Kidney (tissue), 22 donors: ENCODE measurements around the gene CLDN6. TPM values are rescaled to one million over a fixed set of nuclear protein-coding genes. Genes with fewer than 3 reads are reported as not detected.
A peak's percentile ranks its signal among the peaks of the same experiment; 100 is the strongest.

Source experiments
- DNase-seq, 5 donors: peaks; one replicate each; pipeline ENCODE4 v3.0.0-alpha.2; 2013 to 2020
- FAIRE-seq: peaks from 2 replicates; lab custom pipeline; 2012; peaks lifted over from hg19 to GRCh38; lab: Jason Lieb, UNC
- H3K27ac ChIP-seq, 2 donors: one replicate each; pipeline ENCODE4 v1.7.0; 2013; ENCODE audit warnings: low read depth in 2 of 2, low read length in 2 of 2, inconsistent platforms in 1 of 2
- H3K27me3 ChIP-seq: one replicate; pipeline ENCODE4 v1.7.1; 2013; ENCODE audit warnings: low read length, inconsistent platforms; ENCODE audit not compliant: control insufficient read depth, insufficient read depth
- H3K36me3 ChIP-seq, 3 donors: one replicate each; pipeline versions ENCODE4 v1.7.0 to v1.7.1; 2013; ENCODE audit warnings: low read length in 3 of 3, control low read depth in 1 of 3, inconsistent platforms in 1 of 3; ENCODE audit not compliant: insufficient read depth in 3 of 3, control insufficient read depth in 2 of 3
- H3K4me1 ChIP-seq, 3 donors: one replicate each; pipeline versions ENCODE4 v1.7.0 to v1.7.1; 2013; ENCODE audit warnings: low read length in 3 of 3, inconsistent platforms in 1 of 3, low read depth in 1 of 3; ENCODE audit not compliant: control insufficient read depth in 2 of 3, insufficient read depth in 2 of 3
- H3K4me3 ChIP-seq, 3 donors: one replicate each; pipeline versions ENCODE4 v1.7.0 to v1.8.1; 2013; ENCODE audit warnings: low read length in 3 of 3, control low read depth in 1 of 3, inconsistent platforms in 1 of 3
- H3K9ac ChIP-seq, 3 donors: one replicate each; pipeline versions ENCODE4 v1.7.0 to v1.7.1; 2013; ENCODE audit warnings: low read length in 3 of 3, control low read depth in 1 of 3, inconsistent platforms in 1 of 3
- H3K9me3 ChIP-seq, 3 donors: one replicate each; pipeline versions ENCODE4 v1.7.0 to v1.7.1; 2013; ENCODE audit warnings: low read length in 3 of 3, control low read depth in 1 of 3, inconsistent platforms in 1 of 3; ENCODE audit not compliant: control insufficient read depth in 2 of 3, insufficient read depth in 1 of 3
- intact Hi-C: fragments of 100-400 bp; cut with DNase I; formaldehyde crosslinking; loops from one replicate; pipeline ENCODE4 v1.11.1; 2022
- long read RNA-seq, 10 donors: library from polyadenylated mRNA in 1 of 10; unstranded in 1 of 10; transcript quantifications; one replicate each; pipeline ENCODE4 v2.0.0 and lab custom pipeline, GENCODE V29; 2021 to 2026
- polyA plus RNA-seq: library from polyadenylated mRNA; stranded (reverse); fragments of 350-450 nt; fragmentation: Illumina TruSeq; extraction: RNeasy Lipid Tissue Mini Kit (QIAGEN cat#74804); gene quantifications from one replicate; pipeline ENCODE4 v1.2.3, GENCODE V29; 2014; ENCODE audit warnings: low read depth, low replicate concordance; ENCODE audit not compliant: insufficient read depth
- total RNA-seq: library from RNA; stranded (reverse); fragmentation: NEBNext Ultra II Directional; extraction: Animal tissue kit (Norgen Biotek cat#: 25700); gene quantifications from one replicate; pipeline ENCODE4 v1.2.1, GENCODE V29; 2021
- TF ChIP-seq, protein P1 (sequence below): IDR thresholded peaks from 3 replicates; pipeline ENCODE4 v1.5.1; 2012; ENCODE audit warnings: mild to moderate bottlenecking, moderate library complexity, borderline replicate concordance; ENCODE audit not compliant: insufficient read depth; ENCODE audit errors: extremely low read depth
- donor health status: control.
- donor health status: control.
- donor health status: control.
- donor health status: control.
- donor health status: control.
- donor health status: DM: yes; HTN: yes; CAD: no.
- donor health status: Normal renal cell carcinoma (clear cell type).

Gene CLDN6, protein sequence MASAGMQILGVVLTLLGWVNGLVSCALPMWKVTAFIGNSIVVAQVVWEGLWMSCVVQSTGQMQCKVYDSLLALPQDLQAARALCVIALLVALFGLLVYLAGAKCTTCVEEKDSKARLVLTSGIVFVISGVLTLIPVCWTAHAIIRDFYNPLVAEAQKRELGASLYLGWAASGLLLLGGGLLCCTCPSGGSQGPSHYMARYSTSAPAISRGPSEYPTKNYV
- total RNA-seq (0.47 TPM), polyA plus RNA-seq (not detected)
- long read RNA-seq, donor 1, transcript CLDN6-201 (2 exons, 1,369 nt) = major isoform, 21 of 21 reads
- long read RNA-seq, donor 1, partial matches to known transcripts = 0 of 21 reads
- long read RNA-seq, donor 1, other reads (novel, unspliced or antisense) = 0 of 21 reads
- long read RNA-seq, donor 2, transcript CLDN6-201 (2 exons, 1,369 nt) = major isoform, 5 of 17 reads
- long read RNA-seq, donor 2, partial matches to known transcripts = 12 of 17 reads
- long read RNA-seq, donor 2, other reads (novel, unspliced or antisense) = 0 of 17 reads
- long read RNA-seq, donor 3, transcript CLDN6-201 (2 exons, 1,369 nt) = major isoform, 11 of 11 reads
- long read RNA-seq, donor 3, partial matches to known transcripts = 0 of 11 reads
- long read RNA-seq, donor 3, other reads (novel, unspliced or antisense) = 0 of 11 reads
- long read RNA-seq, donor 4, transcript CLDN6-201 (2 exons, 1,369 nt) = major isoform, 13 of 13 reads
- long read RNA-seq, donor 4, partial matches to known transcripts = 0 of 13 reads
- long read RNA-seq, donor 4, other reads (novel, unspliced or antisense) = 0 of 13 reads
- long read RNA-seq, donor 5 = 0 reads
- long read RNA-seq, donor 6, transcript CLDN6-201 (2 exons, 1,369 nt) = major isoform, 6 of 6 reads
- long read RNA-seq, donor 6, partial matches to known transcripts = 0 of 6 reads
- long read RNA-seq, donor 6, other reads (novel, unspliced or antisense) = 0 of 6 reads
- long read RNA-seq, donor 7 = 0 reads
- long read RNA-seq, donor 8, transcript CLDN6-201 (2 exons, 1,369 nt) = major isoform, 7 of 45 reads
- long read RNA-seq, donor 8, partial matches to known transcripts = 5 of 45 reads
- long read RNA-seq, donor 8, other reads (novel, unspliced or antisense) = 33 of 45 reads
- long read RNA-seq, donor 9, transcript CLDN6-201 (2 exons, 1,369 nt) = major isoform, 6 of 6 reads
- long read RNA-seq, donor 9, partial matches to known transcripts = 0 of 6 reads
- long read RNA-seq, donor 9, other reads (novel, unspliced or antisense) = 0 of 6 reads
- long read RNA-seq, donor 10, transcript CLDN6-201 (2 exons, 1,369 nt) = major isoform, 13 of 79 reads
- long read RNA-seq, donor 10, partial matches to known transcripts = 34 of 79 reads
- long read RNA-seq, donor 10, other reads (novel, unspliced or antisense) = 32 of 79 reads

DNA sequence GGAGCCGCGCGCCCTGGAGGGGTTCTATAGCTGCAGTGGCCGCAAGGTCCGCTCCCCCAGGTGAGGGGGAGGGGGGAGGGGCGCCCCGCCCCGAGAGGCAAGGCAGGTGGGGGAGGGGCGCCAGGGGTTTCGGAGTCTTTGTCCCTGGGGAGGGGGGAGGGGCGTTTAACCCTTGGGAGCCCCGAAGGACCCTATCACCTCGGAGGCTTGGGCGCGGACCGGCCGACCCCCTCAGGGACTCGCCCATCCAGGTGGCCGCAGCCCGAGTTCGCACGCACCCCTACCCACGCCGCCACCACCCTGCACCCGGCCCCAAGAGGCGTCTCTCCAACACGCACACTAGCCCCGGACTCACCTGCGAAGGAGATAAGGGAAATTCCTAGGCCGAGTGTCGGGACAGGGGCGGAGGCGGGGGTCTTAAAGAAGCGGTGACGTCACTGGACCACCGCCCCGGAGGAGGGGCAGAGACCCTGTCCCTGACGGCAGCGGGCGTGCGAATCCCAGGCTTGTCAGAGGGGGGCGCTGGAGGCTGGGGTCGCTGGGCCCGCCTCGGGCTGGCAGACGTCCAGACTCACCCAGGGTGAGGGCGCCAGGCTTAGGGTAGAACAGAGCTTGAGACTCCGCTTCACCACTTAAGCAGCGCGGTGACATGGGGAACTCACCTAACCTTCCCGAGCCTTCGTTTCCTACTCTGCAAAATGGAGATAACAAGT is at the start of gene CLDN6:
Gene CLDN6, minus strand, starts transcription at position 390 of the 713 bp plus-strand sequence. CDS start 2,162 bp downstream, outside the sequence.
- Histone ChIP-seq H3K4me1 (peaks cover 0 to 19% (median 18%) of the 10 kb centered on the region in 3 donors), H3K9ac (no peak within 1 kb of the TSS), H3K9me3 (no peaks in the 10 kb centered on the region), H3K27me3 (peaks cover 4% of the 10 kb centered on the region), H3K4me3 (peak within 1 kb of the TSS in 1 of 3 donors; percentile 16), H3K36me3 (no peaks in the 10 kb centered on the region), H3K27ac (no peak within 1 kb of the TSS)
- TF ChIP-seq, protein P1, sequence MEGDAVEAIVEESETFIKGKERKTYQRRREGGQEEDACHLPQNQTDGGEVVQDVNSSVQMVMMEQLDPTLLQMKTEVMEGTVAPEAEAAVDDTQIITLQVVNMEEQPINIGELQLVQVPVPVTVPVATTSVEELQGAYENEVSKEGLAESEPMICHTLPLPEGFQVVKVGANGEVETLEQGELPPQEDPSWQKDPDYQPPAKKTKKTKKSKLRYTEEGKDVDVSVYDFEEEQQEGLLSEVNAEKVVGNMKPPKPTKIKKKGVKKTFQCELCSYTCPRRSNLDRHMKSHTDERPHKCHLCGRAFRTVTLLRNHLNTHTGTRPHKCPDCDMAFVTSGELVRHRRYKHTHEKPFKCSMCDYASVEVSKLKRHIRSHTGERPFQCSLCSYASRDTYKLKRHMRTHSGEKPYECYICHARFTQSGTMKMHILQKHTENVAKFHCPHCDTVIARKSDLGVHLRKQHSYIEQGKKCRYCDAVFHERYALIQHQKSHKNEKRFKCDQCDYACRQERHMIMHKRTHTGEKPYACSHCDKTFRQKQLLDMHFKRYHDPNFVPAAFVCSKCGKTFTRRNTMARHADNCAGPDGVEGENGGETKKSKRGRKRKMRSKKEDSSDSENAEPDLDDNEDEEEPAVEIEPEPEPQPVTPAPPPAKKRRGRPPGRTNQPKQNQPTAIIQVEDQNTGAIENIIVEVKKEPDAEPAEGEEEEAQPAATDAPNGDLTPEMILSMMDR = no peak
- intact Hi-C loops = no loop called here
- peak in 4 of 5 donors; percentile 81 to 90 (median 84) for DNase-seq
- FAIRE-seq = no peak

DNA sequence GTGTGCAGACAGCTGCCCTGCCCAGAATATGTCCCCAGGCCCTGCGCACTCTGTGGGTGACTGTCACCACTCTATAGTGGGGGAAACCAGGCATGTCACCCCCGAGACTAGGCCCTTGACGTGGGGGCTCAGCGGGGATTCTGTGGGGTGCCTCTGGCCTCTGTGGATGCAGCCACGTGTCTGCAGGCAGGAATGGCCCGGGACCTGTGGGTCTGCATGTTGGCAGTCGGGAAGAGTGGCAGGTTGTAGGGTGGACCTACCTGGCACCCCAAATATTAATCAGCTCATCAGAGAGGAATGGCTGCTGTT is 48.4 kb upstream of the CLDN6 start:
- TF ChIP-seq, protein P1 = no peak
- DNase-seq = peak in 1 of 5 donors; percentile 71
- Histone ChIP-seq H3K4me1 (peaks cover 0 to 18% (median 9%) of the 10 kb centered on the region in 3 donors), H3K27ac (peak overlapping the region; percentile 81), H3K9me3 (no peaks in the 10 kb centered on the region), H3K27me3 (no peaks in the 10 kb centered on the region), H3K9ac (peak overlapping the region in 2 of 3 donors; percentile 80 to 91), H3K36me3 (no peaks in the 10 kb centered on the region), H3K4me3 (peak overlapping the region in 2 of 3 donors; percentile 52 to 64)
- no peak for FAIRE-seq
- intact Hi-C loops = loop anchor here (10.0 kb wide), 1 partner anchor 48 kb away; the partner anchor contains the start of gene ZNF205
